Sigmoid colon (tissue), 7 donors: Measurements from ENCODE around the gene KIN. TPM values are rescaled to one million over a fixed set of nuclear protein-coding genes. Genes with fewer than 3 reads are reported as not detected.

Source experiments
- DNase-seq: peaks from one replicate; pipeline ENCODE4 v3.0.0-alpha.2; 2019
- H3K27ac ChIP-seq, 4 donors: fragments of 200-600 bp; sonication (generic); one replicate each; pipeline ENCODE4 v1.5.1; 2016 to 2019; ENCODE audit warnings: mild to moderate bottlenecking in 1 of 4
- H3K27me3 ChIP-seq, 3 donors: fragments of 200-600 bp; sonication (generic); one replicate each; pipeline ENCODE4 v1.5.1; 2019; ENCODE audit warnings: mild to moderate bottlenecking in 1 of 3
- H3K36me3 ChIP-seq, 4 donors: fragments of 200-600 bp; sonication (generic); one replicate each; pipeline ENCODE4 v1.5.1; 2016 to 2019
- H3K4me1 ChIP-seq, 4 donors: fragments of 200-600 bp; sonication (generic); one replicate each; pipeline ENCODE4 v1.5.1; 2017 to 2019
- H3K4me3 ChIP-seq, 4 donors: fragments of 200-600 bp; sonication (generic); one replicate each; pipeline ENCODE4 v1.5.1; 2017 to 2019; ENCODE audit warnings: mild to moderate bottlenecking in 2 of 4, moderate library complexity in 1 of 4
- H3K9me3 ChIP-seq, 4 donors: fragments of 200-600 bp in 3 of 4; sonication (generic) in 3 of 4; one replicate each; pipeline versions ENCODE4 v1.5.1 to v1.6.1; 2013 to 2019
- EP300 ChIP-seq, 4 donors: sonication (generic); formaldehyde crosslinking; IDR thresholded peaks; one replicate each; pipeline ENCODE4 v1.6.1; 2017; ENCODE audit warnings: antibody characterized with exemption in 4 of 4
- POLR2A ChIP-seq, 2 donors: fragments of 450-650 bp; IDR thresholded peaks; one replicate each; pipeline ENCODE4 v1.6.1; 2016; ENCODE audit warnings: antibody characterized with exemption in 2 of 2, mild to moderate bottlenecking in 2 of 2, moderate library complexity in 2 of 2
- POLR2AphosphoS5 ChIP-seq, 4 donors: sonication (generic); formaldehyde crosslinking; IDR thresholded peaks; one replicate each; pipeline ENCODE4 v1.6.1; 2017; ENCODE audit warnings: antibody characterized with exemption in 4 of 4
- WGBS, 2 donors: extraction: QIAGEN DNeasy Blood & Tissue Kit; methylation state at CpG; one replicate each; pipeline ENCODE4 v1.1.7; 2013; 5-methylcytosine and 5-hydroxymethylcytosine counted together
- intact Hi-C: fragments of 100-400 bp; cut with DNase I; formaldehyde crosslinking; loops from one replicate; pipeline ENCODE4 v1.15.1; 2023
- polyA plus RNA-seq, 3 donors: library from polyadenylated mRNA; stranded (reverse); fragments of 200-250 nt; gene quantifications; one replicate each; pipeline ENCODE4 v1.2.3, GENCODE V29; 2013
- total RNA-seq, 4 donors: library from RNA; depleted of rRNA; stranded (reverse); fragments of >200 nt; gene quantifications; one replicate each; pipeline ENCODE4 v1.1.0, GENCODE V29; 2016
- TF ChIP-seq, protein P1 (sequence below), 4 experiments: fragments of 450-650 bp in 3 of 4; fragments of 200-600 bp in 1 of 4; IDR thresholded peaks; one replicate each; pipeline ENCODE4 v1.5.1; 2016 to 2019; ENCODE audit warnings: antibody characterized with exemption in 4 of 4, mild to moderate bottlenecking in 3 of 4, moderate library complexity in 2 of 4
- donor health status: healthy with polysubstance abuse.
- donor health status: Bipolar disorder and iron deficiency.
- donor health status: healthy.

The KIN gene
- total and polyA plus RNA-seq, 7 donors = 5.9 to 17.2 (median 6.7) TPM

DNA sequence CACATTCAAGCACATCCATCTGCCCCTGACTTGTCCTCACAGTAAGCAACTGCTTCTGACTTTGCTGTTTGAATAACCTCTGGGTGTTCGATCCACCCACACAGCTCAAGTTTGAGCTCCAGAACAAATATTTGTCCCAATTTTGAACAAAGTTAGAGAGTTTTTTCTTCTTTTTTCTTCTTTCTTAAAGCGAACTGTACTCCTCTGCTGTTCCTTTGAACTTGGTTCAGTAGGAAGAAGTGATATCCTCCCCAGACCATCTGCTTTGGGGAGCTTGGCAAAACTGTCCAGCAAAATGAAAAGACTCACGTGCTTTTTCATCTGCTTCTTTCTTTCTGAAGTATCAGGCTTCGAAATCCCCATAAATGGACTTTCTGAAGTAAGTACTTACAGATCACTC is 84.7 kb downstream of the KIN start, which contains the start of gene ITIH2:
TSS of gene ITIH2 (plus strand) at position 177 of the 400 bp plus-strand sequence. CDS start at position 296, 119 bp downstream.
- TF ChIP-seq POLR2A (IDR thresholded peaks at IDR 0.05) (no peak), EP300 (IDR thresholded peaks at IDR 0.05) (no peak), POLR2AphosphoS5 (IDR thresholded peaks at IDR 0.05) (no peak)
- TF ChIP-seq, protein P1, sequence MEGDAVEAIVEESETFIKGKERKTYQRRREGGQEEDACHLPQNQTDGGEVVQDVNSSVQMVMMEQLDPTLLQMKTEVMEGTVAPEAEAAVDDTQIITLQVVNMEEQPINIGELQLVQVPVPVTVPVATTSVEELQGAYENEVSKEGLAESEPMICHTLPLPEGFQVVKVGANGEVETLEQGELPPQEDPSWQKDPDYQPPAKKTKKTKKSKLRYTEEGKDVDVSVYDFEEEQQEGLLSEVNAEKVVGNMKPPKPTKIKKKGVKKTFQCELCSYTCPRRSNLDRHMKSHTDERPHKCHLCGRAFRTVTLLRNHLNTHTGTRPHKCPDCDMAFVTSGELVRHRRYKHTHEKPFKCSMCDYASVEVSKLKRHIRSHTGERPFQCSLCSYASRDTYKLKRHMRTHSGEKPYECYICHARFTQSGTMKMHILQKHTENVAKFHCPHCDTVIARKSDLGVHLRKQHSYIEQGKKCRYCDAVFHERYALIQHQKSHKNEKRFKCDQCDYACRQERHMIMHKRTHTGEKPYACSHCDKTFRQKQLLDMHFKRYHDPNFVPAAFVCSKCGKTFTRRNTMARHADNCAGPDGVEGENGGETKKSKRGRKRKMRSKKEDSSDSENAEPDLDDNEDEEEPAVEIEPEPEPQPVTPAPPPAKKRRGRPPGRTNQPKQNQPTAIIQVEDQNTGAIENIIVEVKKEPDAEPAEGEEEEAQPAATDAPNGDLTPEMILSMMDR (IDR thresholded peaks at IDR 0.05) = no peak
- Histone ChIP-seq H3K36me3 (no peaks in the 10 kb centered on the region), H3K9me3 (no peaks in the 10 kb centered on the region), H3K27ac (peak within 1 kb of the TSS in 1 of 4 donors; percentile 10), H3K27me3 (no peaks in the 10 kb centered on the region), H3K4me1 (peaks cover 0 to 13% (median under 1%) of the 10 kb centered on the region in 4 donors), H3K4me3 (no peak within 1 kb of the TSS)
- intact Hi-C loops = no loop called here
- 40 to 67% methylated on average over 4 of the region's 4 CpGs for WGBS, 2 donors
- no peak for DNase-seq

DNA sequence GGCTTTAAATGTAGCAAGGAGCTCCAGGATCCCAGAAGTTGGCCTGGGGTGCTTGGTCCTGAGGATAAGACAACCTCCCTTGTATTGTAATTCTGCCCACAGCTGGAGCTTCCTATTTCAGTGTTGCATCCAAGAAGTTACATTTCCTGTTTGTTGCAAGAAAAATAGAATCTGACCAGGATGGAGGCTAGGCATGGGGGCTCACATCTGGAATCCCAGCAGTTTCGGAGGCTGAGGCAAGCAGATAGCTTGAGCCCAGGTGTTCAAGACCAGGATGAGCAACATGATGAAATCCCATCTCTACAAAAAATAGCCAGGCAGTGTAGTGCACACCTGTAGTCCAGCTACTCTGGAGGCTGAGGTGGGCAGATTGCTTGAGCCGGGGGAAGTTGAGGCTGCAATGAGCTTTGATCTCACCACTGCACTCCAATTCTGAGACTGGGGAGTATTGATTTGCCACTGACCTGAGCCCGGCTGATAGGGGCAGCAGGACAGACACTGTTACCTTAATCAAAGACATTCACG is 85.4 kb downstream of the KIN start:
- Histone ChIP-seq H3K9me3 (no peaks in the 10 kb centered on the region), H3K27ac (no peak overlapping the region), H3K36me3 (no peaks in the 10 kb centered on the region), H3K4me3 (no peak overlapping the region), H3K4me1 (peaks cover 0 to 19% (median 6%) of the 10 kb centered on the region in 4 donors), H3K27me3 (no peaks in the 10 kb centered on the region)
- 85 to 89% methylated on average over 4 of the region's 4 CpGs for WGBS, 2 donors
- intact Hi-C loops = no loop called here
- DNase-seq = no peak
- TF ChIP-seq, protein P1 (IDR thresholded peaks at IDR 0.05) = no peak
- TF ChIP-seq POLR2A (IDR thresholded peaks at IDR 0.05) (no peak), EP300 (IDR thresholded peaks at IDR 0.05) (no peak), POLR2AphosphoS5 (IDR thresholded peaks at IDR 0.05) (no peak)

DNA sequence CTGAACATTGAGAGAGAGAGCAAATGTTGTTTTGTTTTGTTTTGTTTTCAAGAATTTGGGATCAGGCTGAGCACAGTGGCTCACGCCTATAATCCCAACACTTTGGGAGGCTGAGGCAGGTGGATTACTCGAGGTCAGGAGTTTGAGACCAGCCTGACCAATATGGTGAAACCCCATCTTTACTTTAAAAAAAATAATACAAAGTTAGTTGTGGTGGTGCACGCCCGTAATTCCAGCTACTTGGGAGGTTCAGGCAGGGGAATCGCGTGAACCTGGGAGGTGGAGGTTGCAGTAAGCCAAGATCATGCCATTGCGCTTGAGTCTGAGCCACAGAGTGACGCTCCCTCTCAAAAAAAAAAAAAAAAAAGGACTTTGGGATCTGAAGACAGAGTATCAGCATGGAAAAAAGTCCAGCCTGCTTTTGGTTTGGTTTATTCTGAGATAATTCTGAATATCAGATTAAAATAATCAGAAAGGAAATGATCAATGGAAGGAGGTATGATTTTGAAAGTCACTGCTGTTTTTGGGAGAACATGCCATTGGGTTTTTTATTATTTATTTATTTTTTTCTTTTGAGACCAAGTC is 86.5 kb downstream of the KIN start:
- no peaks in the 10 kb centered on the region for H3K27me3 ChIP-seq
- H3K9me3 ChIP-seq = no peaks in the 10 kb centered on the region
- H3K27ac ChIP-seq = no peak overlapping the region
- WGBS, 2 donors = 80 to 91% methylated on average over 8 of the region's 8 CpGs
- no peak overlapping the region for H3K4me3 ChIP-seq
- TF ChIP-seq POLR2AphosphoS5 (IDR thresholded peaks at IDR 0.05) (no peak), POLR2A (IDR thresholded peaks at IDR 0.05) (no peak), EP300 (IDR thresholded peaks at IDR 0.05) (no peak)
- TF ChIP-seq, protein P1 (IDR thresholded peaks at IDR 0.05) = no peak
- intact Hi-C loops = no loop called here
- H3K4me1 ChIP-seq = peaks cover 0 to 30% (median 17%) of the 10 kb centered on the region in 4 donors
- DNase-seq = no peak
- H3K36me3 ChIP-seq = no peaks in the 10 kb centered on the region

Other genes starting within 250 kb of the KIN start
- gene ITIH5, start 121.0 kb downstream of the KIN start, total RNA-seq = 100 to 1,000 TPM in 3 of 4 donors, 10 to 100 TPM in 1; 48.2 to 126 (median 108) TPM
- gene ITIH5, start 121.0 kb downstream of the KIN start, polyA plus RNA-seq = 10 to 100 TPM in 1 of 3 donors, 1 to 10 TPM in 1, under 1 TPM in 1; 0.60 to 13.3 (median 1.6) TPM
- gene ITIH2, start 84.7 kb downstream of the KIN start, total RNA-seq = not detected
- gene ITIH2, start 84.7 kb downstream of the KIN start, polyA plus RNA-seq = not detected
- 100 to 1,000 TPM; 335 to 363 (median 358) TPM for gene ATP5F1C, start 184 bp upstream of the KIN start, total RNA-seq
- gene ATP5F1C, start 184 bp upstream of the KIN start, polyA plus RNA-seq = 100 to 1,000 TPM; 424 to 993 (median 718) TPM
- 10 to 100 TPM in 1 of 4 donors, 1 to 10 TPM in 3; 5.2 to 12.2 (median 7.8) TPM for gene TAF3, start 30.5 kb upstream of the KIN start, total RNA-seq
- 1 to 10 TPM; 3.0 to 4.2 (median 3.9) TPM for gene TAF3, start 30.5 kb upstream of the KIN start, polyA plus RNA-seq